ENCODE data around the gene JAZF1. TPM values are rescaled to one million over a fixed set of nuclear protein-coding genes. Genes with fewer than 3 reads are reported as not detected.
A peak's percentile ranks its signal among the peaks of the same experiment; 100 is the strongest.

Gene JAZF1
- total and polyA plus RNA-seq, 9 donors, result 10.4 to 36.0 (median 19.9) TPM

DNA sequence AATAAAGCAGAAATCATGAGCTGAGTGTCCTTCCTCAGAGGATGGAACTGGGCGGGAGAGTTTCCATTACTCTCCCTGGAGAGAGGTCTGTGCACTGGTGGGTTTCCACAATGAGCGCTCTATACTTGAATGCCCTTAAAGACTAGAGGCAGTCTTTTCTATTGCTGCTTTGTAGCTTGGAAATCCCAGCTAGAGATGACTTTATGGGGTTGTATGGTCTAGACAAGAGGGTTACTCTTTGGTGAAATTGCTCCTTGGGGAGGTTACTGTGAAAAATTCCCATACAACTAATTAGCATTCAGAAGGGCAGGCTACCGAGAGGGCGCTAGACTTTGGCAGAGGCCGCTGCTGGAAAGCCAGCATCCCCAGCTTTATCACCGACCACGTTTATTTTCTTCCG, 303.8 kb downstream of the JAZF1 start:
- Histone ChIP-seq H3K9me3 (no peaks in the 10 kb centered on the region), H3K4me1 (ENCODE audit: insufficient read depth) (peaks cover 13% of the 10 kb centered on the region), H3K36me3 (no peaks in the 10 kb centered on the region), H3K4me3 (no peak overlapping the region), H3K27me3 (no peaks in the 10 kb centered on the region), H3K27ac (no peak overlapping the region)
- intact Hi-C loops (cut with DNase I), result no loop called here
- DNase-seq, result no peak
- WGBS, 3 donors, result 86 to 89% (median 87%) methylated on average over 8 of the region's 8 CpGs
- no peak for TF ChIP-seq POLR2A (IDR thresholded peaks at IDR 0.05)
- TF ChIP-seq EP300 (IDR thresholded peaks at IDR 0.05), result no peak
- TF ChIP-seq, protein P1, sequence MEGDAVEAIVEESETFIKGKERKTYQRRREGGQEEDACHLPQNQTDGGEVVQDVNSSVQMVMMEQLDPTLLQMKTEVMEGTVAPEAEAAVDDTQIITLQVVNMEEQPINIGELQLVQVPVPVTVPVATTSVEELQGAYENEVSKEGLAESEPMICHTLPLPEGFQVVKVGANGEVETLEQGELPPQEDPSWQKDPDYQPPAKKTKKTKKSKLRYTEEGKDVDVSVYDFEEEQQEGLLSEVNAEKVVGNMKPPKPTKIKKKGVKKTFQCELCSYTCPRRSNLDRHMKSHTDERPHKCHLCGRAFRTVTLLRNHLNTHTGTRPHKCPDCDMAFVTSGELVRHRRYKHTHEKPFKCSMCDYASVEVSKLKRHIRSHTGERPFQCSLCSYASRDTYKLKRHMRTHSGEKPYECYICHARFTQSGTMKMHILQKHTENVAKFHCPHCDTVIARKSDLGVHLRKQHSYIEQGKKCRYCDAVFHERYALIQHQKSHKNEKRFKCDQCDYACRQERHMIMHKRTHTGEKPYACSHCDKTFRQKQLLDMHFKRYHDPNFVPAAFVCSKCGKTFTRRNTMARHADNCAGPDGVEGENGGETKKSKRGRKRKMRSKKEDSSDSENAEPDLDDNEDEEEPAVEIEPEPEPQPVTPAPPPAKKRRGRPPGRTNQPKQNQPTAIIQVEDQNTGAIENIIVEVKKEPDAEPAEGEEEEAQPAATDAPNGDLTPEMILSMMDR (IDR thresholded peaks at IDR 0.05), result no peak

DNA sequence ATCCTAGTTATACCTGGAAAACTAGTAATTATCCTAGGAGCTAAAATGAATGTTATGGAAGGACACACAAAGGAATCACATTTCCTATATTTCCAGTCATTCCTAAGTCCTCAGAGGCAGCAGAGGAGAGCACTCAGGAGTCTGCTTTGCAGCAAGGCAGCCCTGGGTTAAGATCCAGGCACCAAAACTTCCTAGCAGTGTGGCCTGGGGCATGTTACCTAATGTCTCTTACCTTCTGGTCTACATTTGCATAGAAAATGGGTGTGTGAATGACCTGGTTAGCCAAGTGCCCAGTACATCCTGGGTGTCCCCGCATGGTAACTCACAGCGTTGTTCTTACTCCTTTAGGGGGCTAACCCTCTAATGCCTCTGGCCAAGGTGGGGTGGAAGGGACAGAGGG, 304.8 kb downstream of the JAZF1 start:
- Histone ChIP-seq H3K4me3 (no peak overlapping the region), H3K36me3 (no peaks in the 10 kb centered on the region), H3K9me3 (no peaks in the 10 kb centered on the region), H3K4me1 (ENCODE audit: insufficient read depth) (peaks cover 15% of the 10 kb centered on the region), H3K27me3 (no peaks in the 10 kb centered on the region), H3K27ac (no peak overlapping the region)
- DNase-seq, result no peak
- intact Hi-C loops (cut with DNase I), result no loop called here
- 98 to 100% (median 98%) methylated on average over 2 of the region's 2 CpGs for WGBS, 3 donors
- TF ChIP-seq POLR2A (IDR thresholded peaks at IDR 0.05) (no peak), EP300 (IDR thresholded peaks at IDR 0.05) (no peak)
- TF ChIP-seq, protein P1 (IDR thresholded peaks at IDR 0.05), result no peak

DNA sequence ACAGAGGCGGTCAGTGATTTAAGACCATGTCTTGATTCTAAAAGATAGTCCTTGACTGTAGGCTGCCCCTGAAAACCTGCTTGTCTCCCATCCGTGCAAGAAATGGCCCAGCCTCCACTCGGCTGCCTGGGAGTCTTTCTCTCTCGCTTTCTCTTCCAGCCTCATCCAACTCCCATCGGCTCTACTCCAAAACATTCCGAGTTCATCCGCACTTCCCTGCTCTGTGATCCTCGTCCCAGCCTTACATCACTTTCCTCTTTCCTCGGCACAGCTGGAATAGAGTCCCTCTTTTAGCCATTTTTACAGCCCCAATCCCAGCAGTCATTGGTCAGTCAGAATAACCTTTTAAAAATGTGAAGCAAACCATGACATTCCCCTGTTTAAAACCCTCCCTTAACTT, 305.5 kb downstream of the JAZF1 start:
- peaks cover 15% of the 10 kb centered on the region for H3K4me1 ChIP-seq (ENCODE audit: insufficient read depth)
- H3K4me3 ChIP-seq, result no peak overlapping the region
- no peaks in the 10 kb centered on the region for H3K27me3 ChIP-seq
- intact Hi-C loops (cut with DNase I), result no loop called here
- TF ChIP-seq, protein P1 (IDR thresholded peaks at IDR 0.05), result no peak
- TF ChIP-seq EP300 (IDR thresholded peaks at IDR 0.05) (no peak), POLR2A (IDR thresholded peaks at IDR 0.05) (no peak)
- no peak overlapping the region for H3K27ac ChIP-seq
- H3K9me3 ChIP-seq, result no peaks in the 10 kb centered on the region
- no peak for DNase-seq
- H3K36me3 ChIP-seq, result no peaks in the 10 kb centered on the region
- WGBS, 3 donors, result 92 to 94% (median 93%) methylated on average over 9 of the region's 9 CpGs

DNA sequence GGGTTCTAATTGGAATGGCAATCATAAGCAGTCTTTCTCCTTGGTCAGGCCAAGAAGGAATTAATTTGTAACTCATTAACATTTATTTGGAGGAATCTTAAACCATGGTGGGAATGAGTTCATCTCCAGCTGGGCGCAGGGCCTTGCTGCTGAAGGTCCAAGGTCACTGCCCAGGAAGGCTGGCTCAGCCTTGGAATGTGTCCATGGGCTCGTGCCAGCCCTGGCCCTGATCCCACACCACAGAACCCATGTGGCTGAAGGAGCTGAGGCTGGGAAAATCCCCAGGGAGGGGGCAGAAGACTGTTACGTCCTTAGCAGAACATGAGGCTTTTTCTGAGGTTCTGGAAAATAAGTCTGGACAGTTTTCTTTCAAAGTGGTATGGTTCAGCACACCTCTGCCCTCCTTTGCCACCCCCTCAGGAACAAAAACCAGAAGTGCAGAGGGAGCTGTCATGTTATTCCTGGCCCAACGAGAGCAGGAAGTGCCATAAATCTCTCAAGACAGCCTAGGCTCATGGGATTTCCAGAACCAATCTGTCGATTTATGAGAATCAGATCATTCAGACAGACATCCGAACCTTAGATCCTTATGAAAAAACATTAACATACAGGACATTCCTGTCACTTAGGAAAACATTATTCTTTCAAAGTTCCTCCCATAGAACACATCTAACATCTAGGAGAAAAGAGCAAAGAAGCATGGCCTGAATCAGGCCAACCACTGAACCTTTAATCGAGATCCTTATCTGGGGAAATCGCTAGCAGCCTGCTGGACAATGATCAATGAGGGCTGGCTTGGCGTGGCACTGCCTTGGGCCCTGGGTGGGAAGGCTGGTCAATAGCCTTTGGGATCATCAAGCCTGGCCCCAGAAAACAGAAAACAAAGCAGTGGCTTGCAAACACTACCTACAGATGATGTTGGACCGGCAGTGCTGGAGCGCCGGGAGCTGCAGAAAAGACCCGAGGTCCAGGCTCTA, 306.3 kb downstream of the JAZF1 start:
- peak in 4 of 5 donors; percentile 16 to 73 (median 46) for DNase-seq
- WGBS, 3 donors, result 60 to 63% (median 63%) methylated on average over 13 of the region's 13 CpGs
- H3K27me3 ChIP-seq, result no peaks in the 10 kb centered on the region
- TF ChIP-seq, protein P1 (IDR thresholded peaks at IDR 0.05), result no peak
- TF ChIP-seq EP300 (IDR thresholded peaks at IDR 0.05), result no peak
- no peak for TF ChIP-seq POLR2A (IDR thresholded peaks at IDR 0.05)
- no peaks in the 10 kb centered on the region for H3K36me3 ChIP-seq
- H3K9me3 ChIP-seq, result no peaks in the 10 kb centered on the region
- H3K4me1 ChIP-seq (ENCODE audit: insufficient read depth), result peaks cover 15% of the 10 kb centered on the region
- no peak overlapping the region for H3K27ac ChIP-seq
- no peak overlapping the region for H3K4me3 ChIP-seq
- intact Hi-C loops (cut with DNase I), result no loop called here
